ENCODE results near the gene TRIM31.
"Not testable (repeated sequence)": the region's sequence is repeated elsewhere in the genome, so short reads cannot be mapped to it uniquely, and the experiment has no call there.

Gene TRIM31

DNA sequence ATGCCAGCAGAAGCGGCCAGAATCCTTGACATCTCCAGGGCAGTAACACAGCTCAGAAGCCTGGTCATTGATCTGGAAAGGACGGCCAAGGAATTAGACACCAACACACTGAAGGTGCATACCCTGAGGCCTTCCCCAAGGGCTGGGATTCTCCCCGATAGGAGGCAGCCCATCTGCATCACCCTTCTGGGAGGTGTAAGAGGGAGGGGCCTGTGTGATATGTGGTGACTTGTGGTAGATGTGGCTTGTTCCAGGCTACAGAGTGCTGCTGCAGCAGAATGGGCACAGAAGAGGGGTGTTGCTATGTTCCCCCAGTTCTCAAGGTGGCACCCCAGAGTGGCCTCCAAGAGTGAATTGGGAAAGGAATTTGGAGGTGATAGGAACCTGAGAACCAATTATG, 34.2 kb upstream of the TRIM31 start:
- no peak for DNase-seq

DNA sequence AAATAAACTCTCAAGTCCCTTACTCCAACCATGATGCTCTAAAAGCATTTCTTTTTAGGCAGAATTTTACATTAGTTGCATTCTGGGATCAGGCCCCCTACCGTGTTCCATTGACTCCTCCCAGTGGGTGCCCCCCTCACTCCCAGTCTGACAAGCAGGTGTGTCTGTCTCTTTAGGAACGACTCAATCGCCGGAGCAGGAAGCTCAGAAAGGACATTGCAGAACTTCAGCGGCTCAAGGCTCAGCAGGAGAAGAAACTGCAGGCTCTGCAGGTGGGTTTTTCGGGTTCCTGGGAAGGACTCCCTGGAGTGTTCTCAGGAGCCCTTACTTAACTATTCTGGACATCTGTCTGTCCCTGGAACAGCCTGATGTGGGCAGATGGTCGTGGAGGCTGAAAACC, 32.9 kb upstream of the TRIM31 start:
- DNase-seq = no peak

DNA sequence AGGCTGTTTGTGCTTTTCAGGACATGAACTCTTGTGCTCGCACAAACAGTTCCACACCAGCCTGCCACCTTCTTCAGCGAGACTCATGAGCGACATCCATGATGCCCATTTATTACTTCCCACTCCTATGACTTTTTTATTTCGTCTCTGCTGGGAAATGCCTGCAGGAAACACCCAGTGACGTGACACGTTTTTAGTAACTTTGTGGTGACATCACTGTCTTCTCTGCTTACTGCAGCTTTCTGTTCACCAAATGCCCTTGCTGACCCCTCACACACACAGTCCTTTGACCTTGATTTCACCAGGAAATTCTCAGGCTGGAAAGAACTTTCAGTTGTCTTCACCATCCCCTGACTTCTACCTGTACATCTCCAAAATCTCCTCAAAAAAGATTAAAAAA, 31.9 kb upstream of the TRIM31 start:
- no peak for DNase-seq

DNA sequence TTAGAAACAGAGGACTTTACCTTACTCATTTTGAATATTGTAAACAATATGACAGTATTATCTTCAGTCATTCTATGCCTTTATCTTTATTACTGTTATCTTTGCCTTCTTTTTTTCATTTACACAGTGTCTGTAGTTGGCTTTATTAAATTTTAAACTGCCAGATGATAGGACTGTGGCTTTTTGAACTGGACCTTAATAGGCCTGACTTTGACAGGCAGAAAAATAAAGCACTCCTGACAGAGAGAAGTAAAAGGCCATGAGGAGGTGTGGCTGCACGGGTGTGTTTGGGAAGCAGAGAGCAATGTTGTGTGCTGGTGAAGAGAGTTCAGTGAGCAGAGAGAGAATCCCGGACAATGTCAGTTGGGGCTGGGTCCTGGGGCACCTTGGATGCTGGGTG, 30.9 kb upstream of the TRIM31 start:
- no peak for DNase-seq

DNA sequence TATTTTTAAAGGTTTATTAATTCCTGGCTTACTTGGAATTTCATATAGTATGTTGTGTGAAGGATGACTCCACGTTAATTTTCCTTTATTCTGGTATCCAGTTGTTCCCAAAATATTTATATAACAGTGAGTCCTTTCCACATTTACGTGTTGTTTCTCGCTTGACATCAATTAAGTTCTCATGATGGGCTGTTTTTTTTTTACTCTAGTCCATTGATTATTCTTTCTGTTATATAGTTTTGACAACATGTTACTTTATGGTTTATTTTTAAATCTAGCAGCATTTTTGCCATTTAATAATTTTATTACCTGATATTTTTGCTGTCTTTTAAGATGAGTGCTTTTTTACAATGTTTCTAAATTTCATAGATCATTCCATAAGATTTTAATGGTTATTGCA, 29.8 kb upstream of the TRIM31 start:
- DNase-seq = no peak

DNA sequence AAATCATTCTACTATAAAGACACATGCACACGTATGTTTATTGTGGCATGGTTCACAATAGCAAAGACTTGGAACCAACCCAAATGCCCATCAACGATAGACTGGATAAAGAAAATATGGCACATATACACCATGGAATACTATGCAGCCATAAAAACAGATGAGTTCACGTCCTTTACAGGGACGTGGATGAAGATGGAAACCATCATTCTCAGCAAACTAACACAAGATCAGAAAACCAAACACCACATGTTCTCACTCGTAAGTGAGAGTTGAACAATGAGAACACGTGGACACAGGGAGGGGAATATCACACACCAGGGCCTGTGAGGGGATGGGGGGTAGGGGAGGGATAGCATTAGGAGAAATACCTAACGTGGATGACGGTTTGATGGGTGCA, 27.4 kb upstream of the TRIM31 start:
- not testable (repeated sequence) for DNase-seq

DNA sequence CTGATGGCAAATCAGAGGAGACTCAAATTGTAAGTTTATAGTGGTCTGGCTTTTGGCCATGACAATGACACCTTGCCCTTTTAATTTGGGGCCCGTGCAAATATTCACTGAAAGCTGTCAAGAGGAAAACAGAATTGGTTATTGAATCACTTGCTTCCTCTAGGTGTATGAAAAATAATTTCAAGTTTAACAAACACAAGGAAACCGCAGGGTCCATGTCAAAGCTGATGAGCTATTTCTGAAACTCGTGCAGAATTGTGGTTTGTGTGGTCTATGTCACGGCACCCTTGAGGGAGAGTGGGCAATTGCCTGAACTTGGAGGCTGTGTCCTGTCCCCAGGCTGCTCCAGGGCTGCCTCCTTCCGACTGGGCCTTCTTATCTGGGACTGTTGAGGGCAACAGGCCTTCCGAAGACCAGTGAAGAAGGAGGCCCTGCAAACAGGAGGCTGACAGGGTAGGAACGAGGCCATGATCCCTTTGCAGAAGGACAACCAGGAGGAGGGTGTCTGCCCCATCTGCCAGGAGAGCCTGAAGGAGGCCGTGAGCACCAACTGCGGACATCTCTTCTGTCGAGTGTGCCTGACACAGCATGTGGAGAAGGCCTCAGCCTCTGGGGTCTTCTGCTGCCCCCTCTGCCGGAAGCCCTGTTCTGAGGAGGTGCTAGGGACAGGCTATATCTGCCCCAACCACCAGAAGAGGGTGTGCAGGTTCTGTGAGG, 23.8 kb upstream of the TRIM31 start:
- DNase-seq = no peak

DNA sequence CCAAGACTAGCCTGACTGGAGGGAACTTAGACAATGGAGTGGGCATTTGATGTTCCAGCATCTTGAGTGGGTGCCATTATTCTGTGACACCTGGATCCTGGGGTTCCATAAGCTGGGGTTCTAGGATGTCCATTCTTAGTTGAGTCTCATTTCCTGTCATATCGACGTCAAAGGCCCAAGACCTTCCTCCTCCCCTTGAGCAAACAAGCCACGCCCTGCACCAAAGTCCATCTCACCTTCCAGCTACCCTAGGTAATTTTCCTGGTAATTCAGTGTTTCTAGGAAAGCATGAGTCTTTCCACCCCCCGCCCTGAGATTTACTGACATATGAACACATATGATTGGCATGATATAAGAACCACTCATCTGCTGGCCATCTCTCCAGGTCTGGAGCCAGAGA, 22.9 kb upstream of the TRIM31 start, which contains the start of gene TRIM40:
TRIM40 (plus strand) TSS at position 384 of the 400 bp plus-strand sequence. CDS start 897 bp downstream, outside the sequence.
- DNase-seq = no peak

DNA sequence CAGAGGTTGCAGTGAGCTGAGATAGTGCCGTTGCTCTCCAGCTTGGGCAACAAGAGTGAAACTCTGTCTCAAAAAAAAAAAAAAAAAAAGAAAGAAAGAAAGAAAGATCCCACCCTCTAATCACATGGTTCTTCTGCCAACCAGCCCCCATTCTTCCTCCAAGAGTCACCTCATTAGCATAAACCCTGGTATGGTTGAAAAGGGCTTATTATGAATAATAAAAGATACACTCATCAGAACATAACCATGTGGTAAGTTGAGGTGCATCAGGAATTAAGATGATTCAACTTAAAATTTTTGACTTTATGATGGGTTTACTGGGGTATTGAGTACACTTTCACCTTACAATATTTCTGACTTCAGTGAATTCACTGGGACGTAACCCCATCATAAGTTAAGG, 22.3 kb upstream of the TRIM31 start:
- DNase-seq = no peak

DNA sequence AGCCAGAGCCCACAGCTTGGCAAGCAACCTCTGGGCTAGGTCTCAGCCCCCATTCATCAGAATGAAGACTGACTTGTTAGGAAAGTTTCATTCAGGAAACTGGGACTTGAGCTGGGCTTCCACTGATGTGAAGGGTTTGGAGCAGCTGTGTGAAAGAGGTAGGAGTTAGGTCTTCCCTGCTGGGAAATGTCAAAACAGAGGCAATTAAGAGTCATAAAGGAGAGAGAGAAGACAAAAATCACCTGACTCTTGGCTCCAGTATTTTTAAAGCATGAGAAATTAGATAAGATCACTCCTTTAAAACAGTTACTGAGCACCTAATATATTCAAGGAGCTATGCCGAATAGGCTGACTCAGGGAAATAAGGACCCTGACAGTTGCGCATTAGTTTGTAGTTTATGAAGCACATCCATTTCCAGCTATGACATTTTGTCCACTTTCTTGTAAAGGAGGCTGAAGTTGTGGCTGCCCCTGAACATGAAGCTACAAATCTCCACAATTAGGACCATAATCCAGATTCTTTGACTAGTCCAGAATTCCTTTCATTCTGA, 19.1 kb upstream of the TRIM31 start:
- DNase-seq = no peak

DNA sequence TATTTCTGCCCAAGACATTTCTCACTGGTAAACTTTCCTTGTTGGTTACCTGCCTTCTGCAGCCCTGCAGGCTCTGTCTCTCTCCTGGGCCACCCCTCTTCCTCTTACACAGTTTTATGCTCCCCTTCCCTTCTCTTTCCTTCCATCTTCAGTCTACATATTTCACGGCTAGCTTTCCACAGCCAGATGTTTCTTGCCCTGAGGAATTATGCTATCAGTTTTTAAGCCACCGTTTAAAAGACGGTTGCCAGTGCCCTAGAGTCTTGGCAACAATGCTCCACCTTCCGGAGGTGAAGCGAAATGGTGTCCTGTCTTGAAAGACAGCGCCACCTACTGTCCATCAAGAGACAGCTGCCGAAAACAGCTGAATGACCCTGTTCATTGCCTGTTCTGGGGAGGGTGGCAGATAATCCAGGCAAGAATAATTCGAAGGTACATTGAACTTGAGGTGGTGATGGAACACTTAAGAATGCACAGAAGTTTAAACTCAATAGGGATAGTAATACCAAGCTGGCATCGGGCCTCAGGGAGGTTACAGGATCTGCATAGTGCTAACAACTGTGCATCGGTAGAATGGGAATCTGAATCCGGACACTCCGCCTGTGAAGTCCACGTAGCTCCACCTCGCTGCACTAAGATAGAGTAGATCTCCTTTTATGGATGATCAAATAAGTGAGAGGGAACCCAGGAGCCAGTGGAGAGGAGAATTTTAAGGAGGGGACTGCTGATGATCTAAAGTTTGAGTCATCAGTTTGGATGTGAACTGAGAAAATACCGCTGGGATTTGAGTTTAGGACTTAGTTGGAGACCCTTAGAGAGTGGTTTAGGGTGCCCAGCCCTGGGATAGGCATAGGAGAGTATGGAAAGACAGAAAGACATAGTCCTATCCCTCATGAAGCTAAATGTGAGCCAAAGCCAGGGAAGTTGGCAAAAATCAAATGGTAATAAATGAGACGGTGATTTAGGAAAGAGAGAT, 18.3 kb upstream of the TRIM31 start:
- DNase-seq = peak; percentile 19 to 83 (median 58)

DNA sequence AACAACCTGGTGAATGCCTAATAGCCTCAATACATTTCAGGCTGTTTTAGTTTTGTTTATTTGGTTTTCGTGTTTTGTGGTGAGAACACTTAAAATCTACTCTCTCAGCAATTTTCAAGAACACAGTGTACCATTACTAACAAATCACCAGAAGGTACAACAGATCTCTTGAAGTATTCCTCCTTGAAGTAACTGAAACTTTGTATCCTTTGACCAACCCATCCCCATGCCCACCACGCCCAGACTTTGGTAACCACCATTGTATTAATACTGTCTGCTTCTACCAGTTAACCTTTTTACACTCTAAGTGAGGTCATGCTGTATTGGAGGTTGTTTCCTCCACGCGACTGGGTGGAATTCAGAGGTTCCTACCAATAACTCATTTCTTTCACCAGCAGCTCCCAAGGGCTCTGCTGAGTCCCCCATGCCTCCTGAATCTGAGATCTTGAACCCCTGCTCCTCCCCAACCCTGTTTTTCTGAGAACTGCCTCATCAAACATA, 17.3 kb upstream of the TRIM31 start:
- no peak for DNase-seq

DNA sequence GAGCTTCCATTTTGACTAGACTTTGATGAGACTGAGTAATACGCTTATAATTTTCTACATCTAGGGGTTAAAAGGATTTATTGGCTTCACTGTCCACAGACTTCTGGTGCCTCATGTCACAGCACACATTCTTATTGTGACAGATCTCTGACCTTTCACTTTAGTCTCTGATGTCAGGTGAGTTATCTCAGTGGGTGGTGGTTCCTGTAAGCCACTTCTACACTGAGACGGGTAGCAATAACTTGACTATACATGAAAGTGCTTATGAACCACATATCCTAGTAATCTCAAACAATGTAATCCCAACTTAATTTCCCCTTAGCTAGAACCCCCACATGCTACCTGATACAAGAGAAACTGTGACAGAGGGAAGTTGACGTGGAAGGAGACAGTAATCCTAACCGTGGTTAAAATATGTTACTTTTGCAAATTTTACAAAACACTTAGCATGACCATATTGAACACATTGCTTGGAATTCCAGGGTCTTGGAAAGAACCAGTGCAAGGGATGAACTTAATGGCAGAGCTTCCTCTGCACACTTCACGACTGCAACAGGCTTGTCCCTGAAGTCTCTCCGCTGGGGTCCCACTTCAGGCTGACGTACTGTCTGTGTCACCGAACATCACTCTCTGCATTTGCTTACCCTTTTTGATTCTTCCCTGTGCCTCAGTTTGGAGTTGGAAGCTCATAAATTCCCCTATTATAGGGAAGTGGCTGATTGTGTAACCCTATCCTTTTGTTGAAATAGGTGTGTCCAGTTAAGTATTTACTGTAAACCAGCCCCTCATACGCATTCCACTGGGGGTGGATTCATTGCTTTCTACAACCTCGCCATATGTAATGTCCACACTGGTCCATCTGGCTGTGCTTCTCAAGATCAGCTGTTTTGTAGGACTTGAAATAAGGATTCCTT, 16.6 kb upstream of the TRIM31 start:
- no peak for DNase-seq

DNA sequence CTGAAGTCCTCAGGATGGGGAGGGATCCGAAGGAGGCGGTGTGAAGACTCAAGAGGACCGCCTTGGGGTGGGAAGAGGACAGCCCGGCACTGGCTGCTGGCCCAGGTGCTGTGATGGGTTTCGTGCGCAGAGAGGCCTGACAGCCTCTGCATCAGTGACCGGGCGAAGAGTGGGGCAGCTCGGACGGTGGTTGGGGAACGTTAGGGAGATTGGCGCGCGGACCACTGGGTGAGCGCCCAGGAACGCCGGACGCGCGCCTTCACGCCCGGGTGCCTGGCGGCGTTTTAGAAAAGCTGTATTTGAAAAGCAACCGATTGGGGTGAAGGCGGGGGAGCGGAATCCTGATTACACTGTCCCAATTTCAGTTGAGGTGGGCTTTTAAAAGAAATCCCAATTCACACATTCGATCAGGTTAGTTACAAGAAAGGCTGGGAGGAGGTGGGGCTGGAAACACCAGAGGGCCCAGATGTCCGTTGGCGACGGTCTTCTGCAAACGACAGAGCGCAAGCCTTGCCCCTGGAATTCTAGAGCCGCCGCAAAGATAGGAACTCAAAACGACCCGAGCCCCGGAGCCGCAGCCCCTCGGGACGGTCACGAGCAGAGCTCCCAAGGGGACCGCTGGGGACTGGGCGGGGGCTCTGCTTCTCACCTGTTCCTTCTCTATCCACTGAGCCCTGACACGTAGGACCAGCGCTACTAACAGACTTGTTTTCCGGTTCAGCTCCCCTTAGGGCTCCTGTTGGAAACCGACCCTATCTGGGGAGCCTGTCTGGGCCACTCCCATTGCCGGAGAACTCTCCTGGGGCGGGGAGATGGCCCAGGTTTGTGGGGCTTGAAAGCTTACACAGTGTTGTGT, 14.6 kb upstream of the TRIM31 start:
- DNase-seq = no peak

DNA sequence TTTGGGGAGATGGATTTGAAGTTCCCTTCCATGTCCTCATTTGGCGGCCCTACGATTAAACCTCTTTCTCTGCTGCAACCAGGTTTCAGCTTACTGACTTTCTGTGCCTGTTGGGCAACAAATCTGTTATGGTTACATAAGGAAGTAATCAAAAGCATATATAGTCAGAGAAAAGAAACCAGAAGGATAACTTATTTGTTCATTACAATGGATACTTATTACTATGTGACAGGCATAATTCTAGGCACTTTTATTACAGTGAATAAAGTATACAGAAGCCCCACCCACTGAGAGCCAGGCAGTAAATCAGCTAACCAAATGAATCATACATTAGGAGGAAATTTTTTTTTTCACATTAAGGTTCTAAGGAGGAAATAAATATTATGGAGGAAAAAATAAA, 9.6 kb upstream of the TRIM31 start:
- DNase-seq = no peak

DNA sequence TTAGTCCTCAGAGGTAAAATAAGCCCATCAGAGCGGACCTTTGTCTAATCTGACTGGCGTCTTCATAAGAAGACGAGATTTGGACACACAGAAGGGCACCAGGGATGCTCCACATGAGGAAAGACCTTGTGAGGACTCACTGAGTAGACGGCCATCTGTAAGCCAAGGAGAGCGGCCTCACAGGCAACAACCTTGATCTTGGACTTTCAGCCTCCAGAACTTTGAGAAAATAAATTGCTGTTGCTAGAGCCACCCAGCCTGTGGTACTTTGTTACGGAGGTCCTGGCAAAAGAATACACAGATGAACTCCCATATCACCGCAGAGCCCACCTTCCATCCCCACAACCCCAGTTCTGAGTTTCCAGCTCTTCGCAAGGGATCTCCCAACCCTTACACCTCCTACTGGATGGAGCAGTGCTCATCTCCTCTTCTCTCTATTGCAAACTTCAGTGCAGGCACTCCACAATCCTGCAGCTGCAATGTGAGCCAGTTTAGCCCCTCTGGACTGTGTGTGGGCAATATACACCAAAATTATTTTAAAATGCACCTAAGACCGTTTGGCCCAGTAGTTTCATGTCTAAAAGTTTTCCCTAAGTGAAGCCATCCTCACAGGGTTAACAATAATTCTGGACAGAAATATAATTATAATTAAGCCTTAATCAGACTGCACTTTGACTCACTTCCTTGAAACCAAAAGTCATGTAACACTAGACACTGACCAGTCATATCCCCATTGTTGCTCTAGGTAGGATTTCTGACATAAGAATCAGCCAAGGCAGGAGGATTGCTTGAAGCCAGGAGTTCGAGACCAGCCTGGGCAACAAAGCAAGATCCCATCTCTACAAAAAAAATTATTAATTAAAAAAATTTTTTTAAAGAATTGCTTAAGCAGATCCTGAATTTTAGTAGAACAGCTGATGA, 8.8 kb upstream of the TRIM31 start:
- DNase-seq = no peak

DNA sequence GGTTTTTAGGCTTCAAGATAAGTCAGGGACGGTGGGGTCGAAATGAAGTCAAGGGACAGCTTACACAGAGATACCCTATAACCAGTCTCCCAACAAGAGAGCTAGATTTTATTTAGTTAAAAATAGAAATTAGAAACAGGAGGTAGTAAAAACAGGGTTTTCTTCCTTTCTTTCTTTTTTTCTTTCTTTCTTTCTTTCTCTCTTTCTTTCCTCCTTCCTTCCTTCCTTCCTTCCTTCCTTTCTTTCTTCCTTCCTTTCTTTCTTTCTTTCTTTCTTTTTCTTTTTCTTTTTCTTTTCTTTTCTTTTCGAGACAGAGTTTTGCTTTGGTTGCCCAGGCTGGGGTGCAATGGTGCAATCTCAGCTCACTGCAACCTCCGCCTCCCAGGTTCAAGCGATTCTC, 5.8 kb upstream of the TRIM31 start:
- DNase-seq = not testable (repeated sequence)

DNA sequence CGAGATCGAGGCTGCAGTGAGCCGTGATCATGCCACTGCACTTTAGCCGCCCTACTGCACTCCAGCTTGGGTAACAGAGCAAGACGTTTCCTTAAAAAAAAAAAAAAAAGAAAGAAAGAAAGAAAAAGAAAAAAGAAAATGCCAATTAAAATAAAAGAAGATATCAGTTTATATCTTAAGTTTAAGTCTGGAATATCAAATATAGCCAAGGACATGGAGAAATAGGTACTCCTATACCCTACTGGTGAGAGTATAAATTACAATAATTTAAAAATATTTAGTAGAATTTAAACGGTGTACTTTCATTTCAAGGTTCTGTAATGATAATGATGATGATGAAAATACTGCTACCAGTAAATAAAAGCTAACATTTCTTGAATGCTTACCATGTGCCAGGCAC, 3.8 kb upstream of the TRIM31 start:
- no peak for DNase-seq

DNA sequence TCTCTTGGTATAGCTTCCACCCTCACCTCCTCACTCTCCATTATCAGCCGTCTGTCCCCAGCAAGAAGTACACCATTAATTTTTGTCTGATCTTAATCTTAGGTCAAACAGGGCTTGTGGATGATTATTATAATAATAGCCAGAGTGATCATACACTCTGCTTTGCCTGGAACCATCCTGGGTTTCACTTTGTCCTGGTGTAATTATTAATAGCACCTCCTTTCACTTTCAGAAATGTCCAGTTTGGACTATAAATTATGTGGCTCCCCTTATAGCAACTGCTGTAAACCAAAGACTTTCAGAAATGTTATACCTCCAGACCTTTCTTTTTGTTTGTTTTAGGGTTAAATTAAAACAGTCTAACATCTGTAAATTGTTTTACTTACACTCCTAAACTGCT, 951 bp upstream of the TRIM31 start:
- no peak for DNase-seq

DNA sequence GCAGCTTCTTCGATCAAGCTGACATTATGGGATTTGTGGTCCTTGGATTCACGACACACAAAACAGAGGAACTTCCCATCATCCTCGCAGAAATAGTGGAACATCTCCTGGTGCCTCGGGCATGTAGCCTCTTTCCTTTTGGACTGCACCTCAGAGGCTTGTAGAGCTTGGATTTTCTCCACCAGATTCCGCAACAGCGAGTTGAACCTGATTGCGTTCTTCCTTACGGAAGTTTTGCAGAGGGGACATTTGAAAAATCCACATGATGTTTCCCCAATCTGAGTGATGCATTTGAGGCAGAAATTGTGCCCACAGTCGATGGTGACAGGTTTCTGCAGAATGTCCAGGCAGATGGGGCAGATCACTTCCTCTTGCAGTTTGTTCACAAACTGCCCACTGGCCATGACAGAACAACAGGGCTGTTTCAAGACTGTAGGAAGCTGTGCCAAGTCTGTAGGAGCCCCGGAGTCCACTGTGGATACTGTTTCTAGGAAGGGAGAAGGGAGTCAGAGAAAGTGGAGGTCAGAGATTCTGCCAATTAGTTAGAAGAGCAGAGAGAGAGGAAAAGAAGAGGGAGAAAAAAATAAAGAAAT, 392 bp downstream of the TRIM31 start:
- no peak for DNase-seq

Measured in stimulated activated naive CD4-positive, alpha-beta T cell (primary cell).